DLD1 (cell line): ENCODE measurements around the gene ASS1.

Source experiments
- in situ Hi-C: cut with HindIII; loops from 2 replicates; pipeline ENCODE4 v1.10.0; 2017; ENCODE audit warnings: low sequenced_read_pairs

Gene ASS1

GRCh38 chr9:130549093-130549735, 104.5 kb downstream of the ASS1 start:
- in situ Hi-C loops = no loop called here
